NCI-H524 treated with DMSO at 0.1 percent for 48 hours (cell line): ENCODE results near the gene UGT1A10.
"Not testable (repeated sequence)": the region's sequence is repeated elsewhere in the genome, so short reads cannot be mapped to it uniquely, and the experiment has no call there.

Experiments used
- DNase-seq: peaks from one replicate; lab custom pipeline; 2025; lab: John Stamatoyannopoulos, UW

UGT1A10 gene

DNA sequence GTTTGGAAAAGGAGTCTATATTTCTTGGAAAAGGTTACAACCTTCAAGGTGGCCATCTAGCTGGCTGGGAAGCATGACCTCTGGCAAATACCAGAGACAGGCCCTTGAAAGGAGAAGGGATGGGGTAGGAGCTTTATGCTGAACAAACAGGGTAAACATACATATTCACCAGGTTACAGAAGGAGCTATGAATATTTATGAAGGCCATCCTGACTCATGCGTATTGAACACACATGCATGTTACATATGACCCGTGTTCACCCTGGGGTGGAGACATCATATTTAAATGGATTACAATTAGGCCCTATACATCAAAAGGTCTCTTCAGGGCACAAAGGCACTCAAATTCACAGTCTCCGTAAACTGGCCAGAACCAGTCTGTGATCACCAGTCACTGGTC is 19.7 kb downstream of the UGT1A10 start:
- not testable (repeated sequence) for DNase-seq

DNA sequence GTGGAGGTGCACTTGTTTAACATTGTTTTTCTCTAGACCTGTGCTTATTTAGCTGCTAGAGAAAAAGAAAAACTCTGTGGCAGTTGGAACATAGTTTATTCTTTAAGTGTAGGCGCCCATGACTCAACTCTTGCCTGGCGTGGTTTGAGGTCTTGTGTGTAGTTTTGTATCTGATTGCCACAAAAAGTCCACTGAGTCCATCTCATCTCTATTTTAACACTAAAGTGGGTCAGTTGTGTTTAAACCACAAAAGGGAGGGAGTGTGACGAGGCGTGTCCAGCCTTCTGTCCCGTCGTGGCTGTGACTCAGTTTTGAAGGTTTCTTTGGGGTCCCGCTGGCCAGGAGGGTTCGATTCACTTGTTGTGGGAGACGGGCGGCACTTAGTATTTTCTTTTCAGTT is 20.2 kb downstream of the UGT1A10 start:
- DNase-seq = no peak

DNA sequence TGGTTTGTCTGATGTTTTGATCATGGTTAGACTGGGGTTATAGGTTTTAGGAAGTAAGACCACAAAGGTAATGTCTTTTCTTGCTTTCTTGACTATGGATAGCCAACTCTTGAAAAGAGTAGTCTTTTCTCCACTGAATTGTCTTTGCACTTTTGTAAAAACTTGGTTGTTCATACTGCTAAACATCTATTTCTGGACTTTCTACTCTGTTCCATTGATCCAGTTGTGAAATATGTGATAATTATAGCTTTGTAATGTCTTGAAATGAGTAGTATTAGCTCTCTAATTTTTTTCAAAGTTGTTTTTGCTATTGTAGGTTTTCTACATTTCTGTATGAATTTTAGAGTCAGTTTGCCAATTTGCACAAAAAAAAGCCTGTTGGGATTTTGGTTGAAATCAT is 22.4 kb downstream of the UGT1A10 start:
- no peak for DNase-seq

DNA sequence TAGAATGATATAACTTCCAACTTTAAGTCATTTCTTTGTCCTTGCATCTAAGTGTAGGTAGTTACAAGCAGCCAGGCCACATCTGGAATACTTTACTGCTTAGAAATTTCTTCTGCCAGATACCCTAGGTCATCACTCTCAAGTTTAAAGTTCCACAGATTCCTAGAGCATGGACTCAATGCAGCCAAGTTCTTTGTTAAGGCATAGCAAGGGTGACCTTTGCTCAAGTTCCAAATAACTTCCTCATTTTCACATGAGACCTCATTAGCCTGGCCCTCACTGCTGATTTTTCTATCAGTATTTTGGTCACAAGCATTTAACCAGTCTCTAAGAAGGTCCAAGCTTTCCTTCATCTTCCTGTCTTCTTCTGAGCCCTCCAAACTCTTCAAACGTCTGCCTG is 27.7 kb downstream of the UGT1A10 start:
- no peak for DNase-seq

DNA sequence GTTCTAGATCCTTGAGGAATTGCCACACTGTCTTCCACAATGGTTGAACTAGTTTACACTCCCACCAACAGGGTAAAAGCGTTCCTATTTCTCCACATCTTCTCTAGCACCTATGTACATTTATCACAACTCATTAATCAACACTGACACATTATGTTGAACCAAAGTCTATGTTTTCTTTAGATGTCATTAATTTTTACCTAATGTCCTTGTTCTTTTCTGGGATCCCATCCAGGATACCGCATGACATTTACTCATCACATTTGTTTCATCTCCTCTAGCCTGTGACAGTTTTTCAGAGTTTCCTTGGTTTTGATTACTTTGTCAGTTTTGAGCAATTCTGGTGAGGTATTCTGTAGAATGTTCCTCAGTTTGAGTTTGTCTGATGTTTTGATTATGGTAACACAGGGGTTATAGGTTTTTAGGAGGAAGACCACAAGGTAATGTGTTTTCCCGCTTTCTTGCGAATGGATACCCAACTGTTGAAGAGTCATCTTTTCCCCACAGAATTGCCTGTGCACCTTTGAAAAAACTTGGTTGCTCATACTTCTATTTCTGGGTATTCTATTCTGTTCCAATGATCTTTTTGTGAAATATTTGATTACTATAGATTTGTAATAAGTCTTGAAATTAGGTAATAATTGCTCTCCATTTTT is 32.5 kb downstream of the UGT1A10 start:
- no peak for DNase-seq

DNA sequence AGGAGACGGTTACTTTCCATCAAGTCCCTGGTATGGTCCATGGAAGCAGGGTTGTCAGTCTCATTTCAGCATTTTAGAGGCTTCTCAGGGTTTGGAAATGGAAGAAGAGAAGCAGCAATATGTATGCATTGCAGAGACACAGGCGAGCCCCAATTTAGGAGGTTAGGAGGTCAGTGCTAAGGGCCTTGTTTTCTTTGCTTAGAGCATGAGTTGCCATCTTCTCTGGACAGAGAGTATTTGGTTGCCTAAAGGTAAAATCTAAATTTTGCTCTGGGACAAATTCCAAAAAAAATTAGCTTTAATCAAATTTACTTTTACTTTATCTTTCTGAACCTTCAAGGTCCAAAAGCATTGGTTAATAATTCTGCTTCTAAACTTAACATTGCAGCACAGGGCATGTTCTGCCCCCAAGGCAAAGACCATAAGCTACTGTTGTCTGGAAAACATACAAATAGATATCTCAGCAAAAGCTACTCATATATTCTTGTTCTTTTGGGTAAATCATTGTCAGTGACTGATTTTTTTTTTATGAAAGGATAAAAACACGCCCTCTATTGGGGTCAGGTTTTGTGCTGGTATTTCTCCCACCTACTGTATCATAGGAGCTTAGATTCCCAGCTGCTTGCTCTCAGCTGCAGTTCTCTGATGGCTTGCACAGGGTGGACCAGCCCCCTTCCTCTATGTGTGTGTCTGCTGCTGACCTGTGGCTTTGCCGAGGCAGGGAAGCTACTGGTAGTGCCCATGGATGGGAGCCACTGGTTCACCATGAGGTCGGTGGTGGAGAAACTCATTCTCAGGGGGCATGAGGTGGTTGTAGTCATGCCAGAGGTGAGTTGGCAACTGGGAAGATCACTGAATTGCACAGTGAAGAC is 35.3 kb downstream of the UGT1A10 start, which contains the start of gene UGT1A9:
Gene UGT1A9, plus strand, starts transcription at position 609 of the 872 bp plus-strand sequence. Its CDS starts 37 bp downstream, at position 646.
- DNase-seq = no peak

DNA sequence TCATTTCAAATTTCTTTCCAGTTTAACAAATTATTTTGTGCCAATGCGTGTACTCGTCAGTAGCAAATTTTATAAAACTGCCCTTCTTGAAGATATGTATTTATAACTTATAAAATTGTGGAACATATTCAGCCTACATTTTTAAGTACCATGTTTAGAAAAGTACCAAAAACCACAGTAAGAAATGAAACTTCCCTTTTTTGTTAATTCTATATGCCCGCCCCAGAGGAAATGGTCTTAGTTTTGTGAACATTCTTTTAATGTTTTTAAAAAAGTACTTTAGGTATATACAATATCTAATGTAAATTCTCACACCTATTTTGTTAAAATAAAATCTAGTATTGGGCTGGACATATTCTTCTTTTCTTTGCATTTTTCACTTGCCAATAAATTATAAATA is 36.6 kb downstream of the UGT1A10 start:
- no peak for DNase-seq

DNA sequence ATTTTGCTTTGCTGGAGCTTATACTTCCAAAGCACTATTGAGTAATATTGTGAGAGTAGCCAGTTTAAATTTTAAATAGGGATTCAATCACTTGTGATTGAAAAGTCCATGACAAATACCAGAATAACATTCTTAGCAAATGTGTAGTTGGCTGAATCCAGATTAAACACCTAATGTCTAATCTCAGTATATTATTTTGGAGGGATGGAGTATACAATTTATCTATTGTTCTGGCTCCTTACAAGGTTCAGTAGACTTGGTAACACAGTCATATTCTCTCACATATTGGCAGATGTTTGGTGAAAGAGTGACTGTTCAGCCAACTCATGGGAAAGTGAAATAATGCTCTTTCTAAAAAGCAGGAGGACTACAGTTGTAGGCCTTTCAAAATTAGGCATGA is 37.6 kb downstream of the UGT1A10 start:
- no peak for DNase-seq

DNA sequence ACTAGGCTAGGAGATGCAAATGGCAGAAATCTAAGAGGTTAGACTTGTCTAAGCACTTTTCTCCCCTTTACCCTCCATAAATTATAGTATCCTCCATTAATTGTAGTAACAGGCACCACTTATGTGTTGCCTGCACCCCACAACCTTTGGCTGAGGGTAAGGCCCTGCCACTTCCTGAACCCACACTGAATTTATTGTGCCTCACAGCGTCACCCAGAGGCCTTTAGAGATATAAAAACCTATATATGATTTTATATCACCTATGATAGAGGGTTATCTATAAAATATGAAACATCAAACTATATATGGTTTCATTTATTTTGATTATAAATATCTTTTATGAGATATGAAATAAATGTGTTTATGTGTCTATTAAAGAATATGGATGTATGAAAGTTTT is 38.1 kb downstream of the UGT1A10 start:
- DNase-seq = no peak

DNA sequence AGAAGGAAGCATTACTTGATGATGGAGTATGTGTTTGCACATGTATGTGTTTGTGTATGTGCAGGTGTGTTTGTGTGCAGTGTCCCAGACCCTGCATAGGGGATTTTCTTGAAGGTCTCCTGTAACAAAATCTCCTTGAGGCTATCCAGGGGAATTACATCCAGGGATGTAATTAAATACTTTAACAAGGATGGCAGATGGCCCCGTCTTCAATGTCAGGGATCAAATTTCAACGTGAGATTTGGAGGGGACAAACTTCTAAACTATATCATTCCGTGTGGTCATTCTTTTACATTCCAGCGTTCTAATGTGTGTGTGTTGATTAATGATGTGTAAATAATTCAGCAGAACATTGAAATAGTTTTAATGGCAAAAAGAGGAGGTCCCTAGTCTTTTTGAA is 38.7 kb downstream of the UGT1A10 start:
- DNase-seq = peak; percentile 62

DNA sequence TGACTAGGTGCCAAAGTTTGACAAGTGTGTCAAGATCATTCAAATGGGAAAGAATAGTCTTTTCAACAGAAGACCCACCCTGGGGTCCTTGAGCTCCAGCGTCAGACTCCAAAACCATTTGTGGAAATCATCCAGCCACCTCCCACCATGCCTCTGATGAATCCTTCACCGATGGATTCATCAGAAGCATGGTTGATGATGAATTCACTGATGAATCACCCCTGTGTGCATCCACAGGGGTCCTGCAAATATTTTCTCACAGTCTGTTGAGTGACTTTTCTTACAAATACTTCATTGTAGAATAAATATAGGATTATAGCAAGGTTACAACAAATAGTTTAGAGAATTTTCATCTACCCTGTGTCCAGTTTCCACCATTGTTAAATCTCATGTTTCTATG is 39.8 kb downstream of the UGT1A10 start:
- no peak for DNase-seq

DNA sequence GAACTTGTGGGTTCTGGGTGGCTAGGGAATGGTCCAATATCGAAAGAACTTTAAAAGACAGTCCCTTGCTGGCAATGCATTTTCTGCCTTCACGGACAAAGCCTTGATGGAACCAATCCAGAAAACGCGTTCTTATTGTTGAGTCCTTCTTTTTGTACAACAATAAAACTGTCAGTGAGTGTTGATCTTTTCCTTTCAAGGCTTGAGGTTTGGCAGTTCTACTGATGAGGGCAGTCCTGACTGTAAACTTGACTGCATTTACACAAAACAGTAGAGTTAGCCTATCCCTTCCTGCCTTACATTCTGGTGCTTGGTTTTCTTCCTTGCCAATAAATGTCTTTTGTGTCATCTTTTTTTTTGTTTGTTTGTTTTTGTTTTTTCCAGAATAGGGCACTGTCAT is 42.9 kb downstream of the UGT1A10 start:
- no peak for DNase-seq

DNA sequence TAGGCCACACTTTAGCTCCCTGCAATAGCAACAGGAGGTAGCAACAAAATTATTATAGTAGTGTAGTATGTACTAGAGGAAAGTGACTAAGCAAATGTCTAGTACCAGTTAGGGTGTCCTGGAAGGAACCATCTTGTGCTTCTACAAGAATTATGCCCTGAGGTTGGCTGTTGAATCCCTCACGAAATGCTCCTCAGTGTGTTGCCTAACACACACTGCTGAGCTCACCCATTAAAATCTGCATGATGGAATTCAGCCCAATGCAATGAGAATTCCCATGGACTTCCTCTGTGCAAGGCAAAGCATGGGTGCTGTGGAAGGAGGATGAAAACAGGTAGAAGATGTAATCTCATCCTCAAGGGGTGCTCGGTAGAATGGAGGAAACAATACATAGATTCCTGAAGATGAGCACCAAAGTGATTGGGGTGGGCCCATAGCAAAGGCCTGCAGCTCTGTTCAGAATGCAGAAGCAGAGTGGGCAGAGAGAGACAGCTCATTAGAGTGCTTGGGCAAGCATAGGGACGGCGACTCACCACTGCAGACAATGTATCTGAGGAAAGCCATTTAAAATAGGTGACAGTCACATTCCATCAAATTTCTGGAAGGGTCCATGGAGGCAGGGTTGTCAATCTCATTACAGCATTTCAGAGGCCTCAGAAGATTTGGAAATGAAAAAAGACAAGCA is 44.3 kb downstream of the UGT1A10 start:
- no peak for DNase-seq

DNA sequence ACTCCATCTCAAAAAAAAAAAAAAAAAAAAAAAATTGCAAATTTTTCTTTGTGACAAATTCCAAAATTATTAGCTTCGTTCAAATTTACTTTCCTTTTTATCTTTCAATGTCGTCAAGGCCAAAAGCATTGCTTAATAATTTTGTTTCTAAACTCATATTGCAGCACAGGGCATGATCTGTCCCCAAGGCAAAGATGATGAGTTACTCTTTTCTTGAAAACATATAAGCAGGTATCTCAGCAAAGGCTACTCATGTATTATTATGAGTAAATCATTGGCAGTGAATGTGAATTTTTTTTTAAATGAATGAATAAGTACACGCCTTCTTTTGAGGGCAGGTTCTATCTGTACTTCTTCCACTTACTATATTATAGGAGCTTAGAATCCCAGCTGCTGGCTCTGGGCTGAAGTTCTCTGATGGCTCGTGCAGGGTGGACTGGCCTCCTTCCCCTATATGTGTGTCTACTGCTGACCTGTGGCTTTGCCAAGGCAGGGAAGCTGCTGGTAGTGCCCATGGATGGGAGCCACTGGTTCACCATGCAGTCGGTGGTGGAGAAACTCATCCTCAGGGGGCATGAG is 45.4 kb downstream of the UGT1A10 start, which contains the start of gene UGT1A7:
Gene UGT1A7, plus strand, starts transcription at position 381 of the 579 bp plus-strand sequence. Its CDS starts 37 bp downstream, at position 418.
- no peak for DNase-seq

DNA sequence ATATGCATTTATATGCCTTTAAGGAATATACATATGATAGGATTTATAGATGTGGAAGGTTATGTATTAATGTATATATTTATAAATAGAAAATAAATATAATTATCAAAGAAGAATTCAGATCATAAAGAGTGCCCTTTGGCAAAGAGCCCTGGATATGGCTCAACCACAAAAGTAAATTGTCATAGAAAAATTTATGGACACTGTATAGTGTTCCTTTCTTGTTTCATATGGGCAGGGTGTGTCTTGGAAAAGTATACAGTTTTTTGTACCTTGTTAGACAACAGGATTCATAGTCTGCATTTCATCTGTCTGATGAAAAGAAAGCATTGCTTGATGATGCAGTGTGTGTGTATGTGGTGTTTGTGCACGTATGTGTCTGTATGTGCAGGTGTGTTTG is 48.4 kb downstream of the UGT1A10 start:
- DNase-seq = no peak

DNA sequence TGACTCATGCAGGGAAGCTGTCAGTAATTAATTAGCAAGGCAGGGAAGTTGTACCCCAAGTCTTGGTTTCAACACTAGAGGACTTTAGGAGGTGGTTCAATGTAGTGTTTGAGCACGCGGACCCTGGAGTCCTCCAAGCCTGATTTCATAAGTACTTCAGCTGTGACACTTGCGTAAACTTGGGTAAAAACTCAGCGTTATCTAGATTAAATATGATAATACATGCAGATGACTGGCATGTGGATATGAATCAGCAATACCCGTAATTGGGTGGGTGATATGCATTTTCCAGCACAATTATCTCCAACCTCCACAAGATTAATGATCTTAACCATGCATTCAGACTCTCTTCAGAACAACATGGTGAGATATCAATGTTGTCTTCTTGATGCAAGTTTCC is 50.7 kb downstream of the UGT1A10 start:
- DNase-seq = no peak

DNA sequence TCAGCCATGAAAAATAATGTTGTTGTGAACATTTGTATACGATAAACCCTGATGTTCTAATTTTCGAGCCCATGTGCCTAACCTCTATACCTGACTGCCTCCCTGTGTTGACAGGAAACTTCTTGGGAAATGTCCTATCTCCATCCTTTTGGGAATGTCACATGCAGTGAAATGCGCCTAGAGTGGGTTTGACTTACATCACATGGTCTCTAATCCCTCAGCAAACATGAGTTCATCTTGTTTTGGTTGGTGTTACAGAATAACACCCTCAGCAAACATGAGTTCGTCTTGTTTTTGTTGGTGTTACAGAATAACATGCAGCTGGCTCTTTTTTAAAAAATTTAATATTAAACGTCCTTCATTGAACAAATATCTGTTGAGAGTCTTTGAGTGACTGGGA is 52.1 kb downstream of the UGT1A10 start:
- DNase-seq = no peak

DNA sequence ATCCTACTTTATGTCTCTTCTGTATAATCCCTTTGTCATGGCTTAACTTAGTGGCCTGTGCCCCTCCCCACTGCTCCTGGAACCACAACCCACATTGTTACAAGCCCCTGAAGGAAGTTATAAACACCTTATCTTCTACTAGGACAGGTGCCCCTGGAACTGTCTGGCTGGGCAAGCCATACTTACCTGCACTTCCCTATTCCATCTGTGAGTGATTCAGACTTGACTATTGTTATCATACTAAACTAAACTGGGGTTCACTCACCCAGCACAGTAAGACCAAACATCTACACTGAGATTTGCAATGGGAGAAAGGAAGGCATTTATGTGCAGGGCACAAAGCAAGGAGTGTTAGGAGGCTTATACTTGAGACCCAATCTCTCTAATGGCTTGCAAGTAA is 52.8 kb downstream of the UGT1A10 start:
- DNase-seq = no peak

DNA sequence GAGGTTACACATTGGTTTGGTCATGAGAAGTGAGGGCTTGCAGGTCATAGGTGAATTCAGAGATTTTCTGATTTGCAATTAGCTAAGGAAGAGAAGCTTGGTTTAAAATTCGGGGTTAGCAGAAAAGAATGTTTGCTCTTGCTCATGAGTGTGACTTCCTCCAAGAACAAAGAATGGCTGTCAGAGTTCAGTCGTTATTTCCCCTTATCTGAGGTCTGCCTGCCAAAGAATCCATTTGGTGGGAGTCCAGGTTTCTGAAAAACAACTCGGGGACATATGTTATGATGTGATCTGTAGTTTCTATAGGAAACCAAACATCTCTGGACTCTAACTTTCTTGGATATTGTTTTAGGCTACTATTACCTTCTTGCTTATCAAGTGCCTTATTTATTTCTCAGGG is 53.3 kb downstream of the UGT1A10 start:
- DNase-seq = no peak

DNA sequence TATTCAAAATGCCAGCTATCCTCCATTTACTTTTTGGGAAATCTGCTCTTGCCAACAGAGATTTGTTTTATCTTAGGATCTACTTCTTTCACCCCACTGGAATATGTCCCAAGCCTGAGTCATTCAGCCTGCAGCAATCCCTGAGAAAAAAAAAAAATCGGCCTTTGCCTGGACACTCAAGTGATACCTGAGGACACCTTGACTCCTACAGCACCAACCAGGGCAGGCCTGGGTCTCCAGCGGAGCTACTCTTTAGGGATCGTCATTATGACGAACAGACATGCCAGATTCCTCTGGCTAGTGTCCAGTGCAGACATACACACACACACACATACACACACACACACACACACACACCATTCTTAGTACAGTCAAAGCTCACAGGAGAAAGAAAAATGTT is 54.2 kb downstream of the UGT1A10 start:
- no peak for DNase-seq

DNA sequence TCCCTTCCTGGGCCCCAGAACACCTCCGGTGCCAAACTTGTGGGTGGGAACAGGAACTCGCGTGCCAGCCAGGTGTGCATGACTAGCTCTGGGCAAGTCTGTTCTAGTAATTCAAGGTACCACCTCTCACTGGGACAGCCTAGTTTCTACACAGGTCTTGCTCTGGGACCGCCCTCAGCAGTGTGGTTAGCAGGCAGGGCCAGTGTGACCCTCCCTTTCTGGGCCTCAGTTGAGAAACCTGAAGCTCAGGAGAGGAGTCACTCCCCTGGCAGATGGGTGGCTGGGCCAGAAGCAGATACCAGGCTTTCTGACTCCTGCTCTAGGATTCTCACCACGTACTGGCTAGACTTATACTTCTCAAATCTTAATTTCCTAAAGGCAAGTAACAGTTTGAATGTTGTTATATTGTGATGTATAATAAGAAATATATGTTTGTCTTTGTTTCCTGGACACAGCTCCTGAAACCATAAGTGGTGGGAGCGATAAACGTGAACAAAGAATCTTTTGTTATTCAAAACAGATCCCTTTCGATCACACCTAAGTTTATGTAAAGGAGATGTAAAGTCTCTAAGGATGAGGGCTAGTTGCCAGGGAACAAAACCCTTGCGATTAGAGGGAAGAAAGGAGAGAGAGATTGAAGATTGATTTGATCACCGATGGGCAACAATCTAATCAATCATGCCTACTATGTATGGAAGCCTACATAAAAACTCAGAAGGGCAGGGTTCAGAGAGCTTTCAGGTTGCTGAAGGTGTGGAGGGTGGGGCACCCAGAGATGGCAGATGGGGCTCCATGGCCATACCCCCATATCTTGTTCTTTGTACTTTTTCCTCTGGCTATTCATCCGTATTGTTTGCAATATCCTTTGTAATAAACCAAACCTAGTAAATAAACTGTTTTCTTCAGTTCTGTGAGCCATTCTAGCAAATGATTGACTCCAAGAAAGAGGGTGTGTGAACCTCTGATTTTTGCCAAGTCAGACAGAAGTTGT is 55.5 kb downstream of the UGT1A10 start:
- no peak for DNase-seq
